Measurements from ENCODE around the gene NEXN. TPM values are rescaled to one million over a fixed set of nuclear protein-coding genes. Genes with fewer than 3 reads are reported as not detected.

Gene NEXN
- total and polyA plus RNA-seq, 2 of the 8 experiments (the other 6 are each of a cell fraction or from before 2014, with no cell fraction given) = 0.20 to 2.9 TPM

- H3K23ac ChIP-seq (ENCODE audit: insufficient read length) = no peak overlapping the region
- ChIA-PET POLR2A (ENCODE audit: partially characterized antibody) (interaction anchor here (0.7 kb wide), 1 partner anchor 8 kb away, joined by 4 read pairs; no protein-coding TSS in a partner anchor), CTCF (ENCODE audit: partially characterized antibody) (interaction anchor here (0.6 kb wide), 1 partner anchor 1546 kb away, joined by 5 read pairs; no protein-coding TSS in a partner anchor)
- H2AFZ ChIP-seq (ENCODE audit: low read length) = no peak overlapping the region
- H2AK5ac ChIP-seq (ENCODE audit: low read depth, low read length) = no peak overlapping the region
- H4K20me1 ChIP-seq (replicated peaks in 1 of 2; ENCODE audit: control insufficient read depth in 1 of 2, insufficient read depth in 2 of 2, low read length in 2 of 2) = no peaks in the 10 kb centered on the region
- H3K9ac ChIP-seq (replicated peaks in 1 of 4; ENCODE audit: extremely low read depth in 1 of 4, low read depth in 3 of 4, low read length in 3 of 4) = no peak overlapping the region
- no peak overlapping the region for H4K5ac ChIP-seq (ENCODE audit: insufficient read length, low read depth, low read length)
- WGBS, 2 experiments (ENCODE audit: extremely low coverage in 1 of 2, insufficient coverage in 1 of 2, insufficient read length in 1 of 2, insufficient replicate concordance in 2 of 2, low coverage in 1 of 2, low lambda C conversion rate in 2 of 2, missing lambda C conversion rate in 1 of 2) = 80% methylated on average over 1 of the region's 1 CpG; no CpG with 5 or more reads in 1 of the 2 experiments
- no peaks in the 10 kb centered on the region for H3K9me3 ChIP-seq (ENCODE audit: insufficient read depth in 2 of 2, low read depth in 1 of 2, low read length in 1 of 2)
- H2BK120ac ChIP-seq (replicated peaks; ENCODE audit: low read depth, low read length) = no peak overlapping the region
- H2BK12ac ChIP-seq (ENCODE audit: low read depth, low read length) = no peak overlapping the region
- H3K18ac ChIP-seq (ENCODE audit: extremely low read depth, low read length) = no peak overlapping the region
- no peak overlapping the region for H2BK15ac ChIP-seq (ENCODE audit: low read length)
- H3K79me2 ChIP-seq (ENCODE audit: control insufficient read depth in 1 of 2, insufficient read depth in 2 of 2, low read length in 2 of 2) = no peaks in the 10 kb centered on the region
- no peak overlapping the region for H4K8ac ChIP-seq (ENCODE audit: extremely low read depth, insufficient read depth, low read length)
- FAIRE-seq (no peak), DNase-seq (ENCODE audit: low read depth in 1 of 2, low spot score in 2 of 2) (no peak)
- H3K36me3 ChIP-seq (ENCODE audit: control insufficient read depth in 2 of 4, insufficient read depth in 4 of 4, low read length in 3 of 4) = no peaks in the 10 kb centered on the region
- H3K79me1 ChIP-seq (ENCODE audit: low read depth, low read length) = no peaks in the 10 kb centered on the region
- no peak overlapping the region for H3K4ac ChIP-seq (replicated peaks; ENCODE audit: insufficient read length, low read depth, low read length)
- H4K91ac ChIP-seq (replicated peaks; ENCODE audit: insufficient read length, low read length) = no peak overlapping the region
- H2BK20ac ChIP-seq (ENCODE audit: low read length) = no peak overlapping the region
- no peak overlapping the region for H3K14ac ChIP-seq (ENCODE audit: insufficient read length)
- H3K56ac ChIP-seq (replicated peaks; ENCODE audit: insufficient read length, low read depth, low read length) = no peak overlapping the region
- no peak overlapping the region for H3K4me2 ChIP-seq (ENCODE audit: insufficient read depth in 1 of 2, low read depth in 2 of 2, low read length in 2 of 2)
- no peaks in the 10 kb centered on the region for H3K27me3 ChIP-seq (replicated peaks in 1 of 4; ENCODE audit: control insufficient read depth in 3 of 4, extremely low read depth in 1 of 4, insufficient read depth in 3 of 4, low read length in 3 of 4)
- no peaks in the 10 kb centered on the region for H3K23me2 ChIP-seq (ENCODE audit: low read depth, low read length)
- no peak overlapping the region for H2BK5ac ChIP-seq (ENCODE audit: low read depth, low read length)
- H3K4me1 ChIP-seq (replicated peaks in 1 of 4; ENCODE audit: control insufficient read depth in 3 of 4, insufficient read depth in 4 of 4, low read length in 3 of 4) = no peaks in the 10 kb centered on the region
- no peak overlapping the region for H3K4me3 ChIP-seq (ENCODE audit: extremely low read depth in 1 of 4, insufficient read depth in 2 of 4, low read depth in 3 of 4, low read length in 4 of 4)
- H3K27ac ChIP-seq (ENCODE audit: low read depth, low read length) = no peak overlapping the region
- no peak for TF ChIP-seq RFX5 (IDR thresholded peaks at IDR 0.05; ENCODE audit: borderline replicate concordance, low read depth, low read length)
- TF ChIP-seq RNF2 (IDR thresholded peaks at IDR 0.05; ENCODE audit: borderline replicate concordance, low read depth, low read length, missing control alignments, poor library complexity, severe bottlenecking) = no peak
- no peak for TF ChIP-seq JUN (IDR thresholded peaks at IDR 0.05; ENCODE audit: low read depth, low read length)
- no peak for TF ChIP-seq SP1 (IDR thresholded peaks at IDR 0.05; ENCODE audit: low read depth, low read length)
- TF ChIP-seq GTF2F1 (IDR thresholded peaks at IDR 0.05; ENCODE audit: borderline replicate concordance, low read depth, low read length) = no peak
- TF ChIP-seq ZNF274 (IDR thresholded peaks at IDR 0.05; ENCODE audit: borderline replicate concordance, extremely low read depth, low read length) = no peak
- no peak for TF ChIP-seq TEAD4 (IDR thresholded peaks at IDR 0.05; ENCODE audit: low read depth, low read length)
- TF ChIP-seq PHF8 (conservative IDR thresholded peaks at IDR 0.05; ENCODE audit: low read depth, low read length) = no peak
- TF ChIP-seq SRF (IDR thresholded peaks at IDR 0.05; ENCODE audit: low read depth, low read length) = no peak
- TF ChIP-seq RAD21 (IDR thresholded peaks at IDR 0.05 in 1 of 2, conservative IDR thresholded peaks at IDR 0.05 in 1 of 2; ENCODE audit: low read depth in 2 of 2, low read length in 2 of 2) = no peak
These were observed 17.2 kb downstream of the NEXN start for GRCh38 chr1:77905603-77906002.
